ENCODE data around the gene ERGIC3. TPM values are rescaled to one million over a fixed set of nuclear protein-coding genes. Genes with fewer than 3 reads are reported as not detected.

ERGIC3 gene
- total RNA-seq, 4 donors from 2014 or later, result 129 to 200 (median 163) TPM

DNA sequence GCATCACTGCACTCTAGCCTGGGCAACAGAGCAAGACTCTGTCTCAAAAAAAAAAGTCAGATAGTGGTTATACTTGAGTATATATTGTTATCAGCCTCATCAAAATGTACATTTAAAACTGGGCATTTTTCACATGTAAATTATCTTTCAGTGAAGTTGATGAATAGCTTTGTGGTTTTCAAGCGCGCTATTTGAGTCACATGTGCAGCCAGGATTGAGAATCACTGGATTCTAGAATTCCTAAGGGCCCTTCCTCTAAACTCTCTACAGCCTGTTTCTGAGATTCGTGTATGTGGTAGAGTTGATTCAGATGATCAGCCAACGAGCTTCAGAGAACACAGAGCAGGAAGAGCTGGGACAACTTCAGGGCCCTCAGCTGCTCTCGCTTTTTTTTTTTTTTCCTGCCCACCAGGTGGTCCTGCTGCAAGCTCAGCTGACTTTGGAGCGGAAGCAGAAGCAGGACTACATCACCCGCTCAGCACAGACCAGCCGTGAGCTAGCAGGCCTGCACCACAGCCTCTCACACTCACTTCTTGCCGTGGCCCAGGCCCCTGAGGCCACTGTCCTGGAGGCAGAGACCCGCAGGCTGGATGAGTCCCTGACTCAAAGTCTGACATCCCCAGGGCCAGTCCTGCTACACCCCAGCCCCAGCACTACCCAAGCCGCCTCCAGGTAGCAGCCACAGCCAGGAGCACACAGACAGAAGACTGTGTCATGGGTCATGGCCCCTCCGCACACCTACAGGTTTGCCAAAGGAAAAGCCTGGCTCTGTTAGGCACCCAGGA lies 30.7 kb upstream of the ERGIC3 start:
- H3K4me3 ChIP-seq, result no peak overlapping the region
- H3K9me3 ChIP-seq, result no peaks in the 10 kb centered on the region
- no peak for ATAC-seq
- WGBS, 2 donors (ENCODE audit: low coverage in 1 of 2), result 78 to 89% methylated on average over 3 to 4 of the region's 12 CpGs
- no peak for TF ChIP-seq POLR2AphosphoS5 (IDR thresholded peaks at IDR 0.05)
- H3K27me3 ChIP-seq, result no peaks in the 10 kb centered on the region
- no peaks in the 10 kb centered on the region for H3K4me1 ChIP-seq
- H3K36me3 ChIP-seq, result peaks cover 0 to 93% of the 10 kb centered on the region in 2 donors
- no peak overlapping the region for H3K27ac ChIP-seq

DNA sequence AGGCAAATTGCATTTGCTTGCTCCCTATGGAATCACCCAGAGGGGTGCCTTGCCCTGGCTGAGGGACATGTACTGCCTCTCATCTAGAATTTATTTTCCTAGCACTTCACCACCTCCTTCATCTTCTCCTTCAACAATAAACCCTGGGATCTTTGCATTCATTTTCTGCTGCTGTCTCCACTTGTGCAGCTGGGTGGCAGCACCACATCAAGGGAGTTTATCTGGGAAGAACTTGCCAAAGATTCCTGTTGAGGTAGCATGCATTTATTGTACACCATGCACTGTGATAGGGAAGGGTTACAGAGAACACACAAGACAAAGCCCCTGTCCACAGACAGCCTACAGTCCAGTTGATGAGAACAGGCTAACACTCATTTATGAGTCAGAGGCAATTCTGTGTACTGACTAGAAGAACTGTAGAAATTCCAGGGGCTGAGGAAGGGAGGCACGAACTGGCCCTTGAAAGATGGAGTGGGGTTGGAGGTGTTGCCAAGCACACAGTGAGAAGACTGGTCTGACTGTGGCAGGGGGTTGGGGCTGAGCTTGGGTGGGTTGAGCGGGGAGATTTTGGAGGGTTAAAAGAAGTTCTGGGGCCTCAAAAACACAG lies 30.0 kb upstream of the ERGIC3 start:
- peaks cover 0 to 85% of the 10 kb centered on the region in 2 donors for H3K36me3 ChIP-seq

DNA sequence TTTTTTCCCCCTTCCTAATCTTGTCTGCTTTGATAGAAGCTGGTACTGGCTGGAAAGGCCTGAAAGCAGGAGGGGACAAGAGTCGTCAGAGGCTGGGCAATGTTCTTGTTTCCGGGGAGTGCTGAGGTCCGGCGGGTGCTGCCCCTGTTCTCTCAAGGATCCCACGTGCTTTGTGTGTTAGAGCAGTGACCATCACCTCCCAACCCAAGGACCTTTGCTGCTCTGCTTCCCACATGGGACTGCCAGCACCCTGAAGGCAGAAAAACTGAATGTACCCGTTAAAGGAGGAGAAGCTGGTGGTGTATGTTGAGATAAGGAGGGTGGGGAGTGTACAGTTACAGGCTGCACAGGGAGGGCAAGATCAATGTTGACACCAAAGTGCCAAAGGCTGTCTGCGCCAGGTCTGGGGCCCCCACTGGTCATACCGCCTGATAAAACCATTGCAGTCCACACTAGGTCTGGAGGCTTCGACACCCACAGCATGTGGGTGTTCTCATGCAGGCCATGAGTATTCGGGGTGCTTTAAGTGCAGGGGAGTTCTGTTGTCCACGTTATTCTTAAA lies 27.4 kb upstream of the ERGIC3 start:
- WGBS, 2 donors (ENCODE audit: low coverage in 1 of 2), result 90% methylated on average over 3 of the region's 11 CpGs; no CpG with 5 or more reads in 1 of the 2 donors
- ATAC-seq, result no peak
- H3K9me3 ChIP-seq, result no peaks in the 10 kb centered on the region
- no peaks in the 10 kb centered on the region for H3K4me1 ChIP-seq
- peaks cover 0 to 60% of the 10 kb centered on the region in 2 donors for H3K36me3 ChIP-seq
- H3K4me3 ChIP-seq, result no peak overlapping the region
- H3K27me3 ChIP-seq, result no peaks in the 10 kb centered on the region
- H3K27ac ChIP-seq, result no peak overlapping the region
- TF ChIP-seq, protein P1, sequence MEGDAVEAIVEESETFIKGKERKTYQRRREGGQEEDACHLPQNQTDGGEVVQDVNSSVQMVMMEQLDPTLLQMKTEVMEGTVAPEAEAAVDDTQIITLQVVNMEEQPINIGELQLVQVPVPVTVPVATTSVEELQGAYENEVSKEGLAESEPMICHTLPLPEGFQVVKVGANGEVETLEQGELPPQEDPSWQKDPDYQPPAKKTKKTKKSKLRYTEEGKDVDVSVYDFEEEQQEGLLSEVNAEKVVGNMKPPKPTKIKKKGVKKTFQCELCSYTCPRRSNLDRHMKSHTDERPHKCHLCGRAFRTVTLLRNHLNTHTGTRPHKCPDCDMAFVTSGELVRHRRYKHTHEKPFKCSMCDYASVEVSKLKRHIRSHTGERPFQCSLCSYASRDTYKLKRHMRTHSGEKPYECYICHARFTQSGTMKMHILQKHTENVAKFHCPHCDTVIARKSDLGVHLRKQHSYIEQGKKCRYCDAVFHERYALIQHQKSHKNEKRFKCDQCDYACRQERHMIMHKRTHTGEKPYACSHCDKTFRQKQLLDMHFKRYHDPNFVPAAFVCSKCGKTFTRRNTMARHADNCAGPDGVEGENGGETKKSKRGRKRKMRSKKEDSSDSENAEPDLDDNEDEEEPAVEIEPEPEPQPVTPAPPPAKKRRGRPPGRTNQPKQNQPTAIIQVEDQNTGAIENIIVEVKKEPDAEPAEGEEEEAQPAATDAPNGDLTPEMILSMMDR (IDR thresholded peaks at IDR 0.05), result no peak
- TF ChIP-seq POLR2AphosphoS5 (IDR thresholded peaks at IDR 0.05), result no peak
- no peak for TF ChIP-seq EP300 (IDR thresholded peaks at IDR 0.05)
- TF ChIP-seq POLR2A (IDR thresholded peaks at IDR 0.05), result no peak

More for the DNA sequence above, 30.0 kb upstream of the ERGIC3 start:
- no peak overlapping the region for H3K27ac ChIP-seq
- TF ChIP-seq EP300 (IDR thresholded peaks at IDR 0.05) (no peak), POLR2AphosphoS5 (IDR thresholded peaks at IDR 0.05) (no peak), POLR2A (IDR thresholded peaks at IDR 0.05) (no peak)
- TF ChIP-seq, protein P1 (IDR thresholded peaks at IDR 0.05), result peak in 3 of 4 experiments; percentile 34 to 55 (median 53)
- H3K4me1 ChIP-seq, result no peaks in the 10 kb centered on the region
- H3K4me3 ChIP-seq, result no peak overlapping the region
- ATAC-seq, result no peak
- H3K9me3 ChIP-seq, result no peaks in the 10 kb centered on the region
- WGBS, 2 donors (ENCODE audit: low coverage in 1 of 2), result 67 to 88% methylated on average over 1 to 2 of the region's 2 CpGs
- no peaks in the 10 kb centered on the region for H3K27me3 ChIP-seq

DNA sequence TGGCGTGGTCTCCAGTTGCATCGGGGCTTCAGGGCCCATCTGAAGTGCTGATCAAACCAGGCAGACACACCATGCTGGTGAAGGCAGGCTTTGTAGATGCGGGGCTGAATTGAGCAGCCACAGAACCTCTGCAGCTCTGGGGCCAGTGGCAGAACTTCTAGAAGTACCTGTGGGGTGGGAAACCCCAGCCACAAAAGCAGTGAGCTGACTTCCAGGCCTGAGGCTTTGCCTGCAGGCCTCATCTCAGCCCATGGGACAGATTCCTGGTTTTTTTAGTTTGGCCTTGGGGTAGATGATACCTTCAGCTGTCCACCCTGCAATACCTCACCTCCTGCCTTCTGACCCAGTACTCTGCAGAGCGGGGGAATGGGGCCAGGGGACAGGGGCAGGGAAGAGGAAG lies 26.5 kb upstream of the ERGIC3 start:
- Histone ChIP-seq H3K27ac (no peak overlapping the region), H3K27me3 (no peaks in the 10 kb centered on the region), H3K4me3 (no peak overlapping the region), H3K9me3 (no peaks in the 10 kb centered on the region), H3K36me3 (peaks cover 0 to 51% of the 10 kb centered on the region in 2 donors), H3K4me1 (no peaks in the 10 kb centered on the region)
- TF ChIP-seq EP300 (IDR thresholded peaks at IDR 0.05) (no peak), POLR2A (IDR thresholded peaks at IDR 0.05) (no peak), POLR2AphosphoS5 (IDR thresholded peaks at IDR 0.05) (no peak)
- TF ChIP-seq, protein P1 (IDR thresholded peaks at IDR 0.05), result no peak
- WGBS, 2 donors (ENCODE audit: low coverage in 1 of 2), result 80% methylated on average over 1 of the region's 4 CpGs; no CpG with 5 or more reads in 1 of the 2 donors
- ATAC-seq, result no peak

DNA sequence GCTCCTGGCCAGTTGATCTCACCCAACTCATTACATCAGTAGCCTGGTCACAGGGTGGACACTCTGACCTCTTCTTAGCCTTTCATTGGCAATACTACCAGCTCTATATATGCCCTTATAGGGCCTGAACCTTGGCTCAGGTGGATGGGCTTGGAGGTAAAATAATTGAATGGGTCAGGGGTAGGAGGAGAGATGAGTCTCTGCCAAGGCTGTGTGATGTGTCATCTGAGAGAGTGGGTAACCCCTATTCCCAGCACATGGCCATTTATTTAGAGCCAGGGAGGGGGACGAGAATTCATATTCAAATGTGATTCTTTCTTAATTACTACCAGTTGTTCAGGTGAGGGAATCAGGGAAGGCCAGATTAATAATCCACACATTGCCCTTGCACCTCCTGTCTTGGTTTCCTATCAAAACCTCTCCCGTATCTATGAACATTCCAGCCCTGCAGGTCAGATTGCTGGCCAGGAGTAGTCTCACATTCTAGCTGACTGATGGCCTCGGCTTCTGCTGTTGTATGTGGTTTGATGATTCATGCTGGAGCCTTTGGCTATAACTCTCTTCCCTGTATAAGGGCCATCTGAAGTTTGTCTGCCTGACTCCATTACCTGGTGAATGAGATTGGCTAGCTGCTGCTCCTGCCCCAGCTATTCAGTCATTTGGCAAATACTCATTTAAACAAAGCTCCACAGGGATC lies 25.8 kb upstream of the ERGIC3 start:
- Histone ChIP-seq H3K36me3 (peaks cover 0 to 43% of the 10 kb centered on the region in 2 donors), H3K4me3 (no peak overlapping the region), H3K27ac (no peak overlapping the region), H3K27me3 (no peaks in the 10 kb centered on the region), H3K4me1 (no peaks in the 10 kb centered on the region), H3K9me3 (no peaks in the 10 kb centered on the region)
- TF ChIP-seq EP300 (IDR thresholded peaks at IDR 0.05) (no peak), POLR2A (IDR thresholded peaks at IDR 0.05) (no peak), POLR2AphosphoS5 (IDR thresholded peaks at IDR 0.05) (no peak)
- TF ChIP-seq, protein P1 (IDR thresholded peaks at IDR 0.05), result no peak
- WGBS, 2 donors (ENCODE audit: low coverage in 1 of 2), result 53 to 63% methylated on average over 3 of the region's 3 CpGs
- no peak for ATAC-seq

All from gastroesophageal sphincter (tissue), 4 donors.